GM19467 (cell line): ENCODE data around the gene MAN1B1.
"Not testable (repeated sequence)": the region's sequence is repeated elsewhere in the genome, so short reads cannot be mapped to it uniquely, and the experiment has no call there.

ENCODE experiments used
- ATAC-seq: cut with Tn5 transposase; IDR thresholded peaks from one replicate; pipeline ENCODE4 v1.9.1; 2021; ENCODE audit warnings: mild to moderate bottlenecking, moderate library complexity; ENCODE audit not compliant: unreplicated experiment

The MAN1B1 gene

GRCh38 chr9:137052293-137052692, 34.5 kb upstream of the MAN1B1 start:
- ATAC-seq: no peak

GRCh38 chr9:137052998-137053943, 33.5 kb upstream of the MAN1B1 start:
- no peak for ATAC-seq

GRCh38 chr9:137053944-137054931, 32.5 kb upstream of the MAN1B1 start, which contains the start of gene ENTPD2:
Gene ENTPD2, minus strand, starts transcription at chr9:137054061. Its CDS starts 64 bp downstream, at chr9:137053997.
- ATAC-seq: no peak

- no peak for ATAC-seq
Measured at GRCh38 chr9:137054932-137055384, 31.8 kb upstream of the MAN1B1 start.

- no peak for ATAC-seq
Measured at GRCh38 chr9:137055385-137056364, 31.1 kb upstream of the MAN1B1 start.

- ATAC-seq: no peak
Measured at GRCh38 chr9:137056739-137057415, 29.9 kb upstream of the MAN1B1 start.

- no peak for ATAC-seq
Measured at GRCh38 chr9:137057545-137057944, 29.2 kb upstream of the MAN1B1 start.

GRCh38 chr9:137058521-137059234, 28.1 kb upstream of the MAN1B1 start:
- no peak for ATAC-seq

GRCh38 chr9:137062384-137062783, 24.4 kb upstream of the MAN1B1 start:
- ATAC-seq: no peak

- ATAC-seq: not testable (repeated sequence)
Measured at GRCh38 chr9:137062798-137063197, 24.0 kb upstream of the MAN1B1 start.

- ATAC-seq: no peak
Measured at GRCh38 chr9:137063311-137064026, 23.3 kb upstream of the MAN1B1 start.

GRCh38 chr9:137064027-137064879, 22.5 kb upstream of the MAN1B1 start:
- no peak for ATAC-seq

GRCh38 chr9:137064880-137065164, 22.0 kb upstream of the MAN1B1 start:
- ATAC-seq: no peak

- ATAC-seq: no peak
Measured at GRCh38 chr9:137065336-137065967, 21.3 kb upstream of the MAN1B1 start.

GRCh38 chr9:137066096-137066861, 20.5 kb upstream of the MAN1B1 start:
- no peak for ATAC-seq

GRCh38 chr9:137067860-137068538, 18.8 kb upstream of the MAN1B1 start:
- ATAC-seq: peak; percentile 43
